GM19328 (cell line): ENCODE data around the gene ZBTB18.

Source experiments
- ATAC-seq: cut with Tn5 transposase; IDR thresholded peaks from one replicate; pipeline ENCODE4 v1.9.1; 2021; ENCODE audit warnings: mild to moderate bottlenecking, moderate library complexity; ENCODE audit not compliant: unreplicated experiment

Gene ZBTB18

DNA sequence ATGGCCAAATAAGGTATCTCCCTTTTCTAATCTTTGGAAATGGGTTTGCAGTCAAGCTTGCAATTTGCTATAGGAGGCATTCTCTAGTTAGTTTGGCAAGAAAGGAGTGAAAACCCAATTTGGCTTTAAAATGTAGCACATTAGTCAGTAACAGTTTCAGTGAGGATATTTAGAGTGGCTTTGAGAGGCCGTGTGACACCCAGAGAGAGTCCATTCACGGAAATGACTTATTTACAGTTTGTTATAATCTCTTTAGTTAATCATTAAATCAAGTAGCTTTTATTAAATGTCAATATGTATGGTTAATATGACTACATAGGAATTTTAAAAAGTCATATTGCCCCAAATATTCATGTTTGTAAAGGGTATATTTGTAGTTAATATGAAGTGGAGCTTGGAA, 9.6 kb downstream of the ZBTB18 start:
- no peak for ATAC-seq

DNA sequence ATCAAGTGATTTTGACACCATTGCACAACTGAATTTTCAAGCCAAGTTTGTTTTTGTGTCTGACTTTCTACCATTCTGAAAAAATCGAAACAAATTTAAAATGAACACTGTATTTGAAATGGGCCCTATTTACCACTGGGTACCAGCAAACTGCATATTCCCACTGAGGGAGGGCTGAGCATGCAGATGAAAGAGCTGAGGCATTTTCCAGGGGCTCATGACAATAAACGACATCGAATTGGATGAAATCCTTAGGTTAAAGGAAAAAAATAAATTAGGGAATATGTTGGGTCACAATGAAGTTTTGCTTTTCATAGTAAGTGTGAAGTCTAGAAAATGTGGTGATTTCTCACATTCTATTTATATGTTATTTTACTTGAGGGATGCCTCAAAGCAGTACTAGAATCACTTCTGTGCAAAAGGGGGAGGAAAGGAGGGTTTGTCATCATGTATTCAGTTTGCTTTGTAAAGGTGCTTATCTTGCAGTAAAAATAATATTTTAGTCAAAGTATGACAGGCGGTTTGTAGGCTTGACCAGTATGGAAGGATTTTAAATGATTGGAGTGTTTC, 11.2 kb downstream of the ZBTB18 start:
- ATAC-seq = no peak

DNA sequence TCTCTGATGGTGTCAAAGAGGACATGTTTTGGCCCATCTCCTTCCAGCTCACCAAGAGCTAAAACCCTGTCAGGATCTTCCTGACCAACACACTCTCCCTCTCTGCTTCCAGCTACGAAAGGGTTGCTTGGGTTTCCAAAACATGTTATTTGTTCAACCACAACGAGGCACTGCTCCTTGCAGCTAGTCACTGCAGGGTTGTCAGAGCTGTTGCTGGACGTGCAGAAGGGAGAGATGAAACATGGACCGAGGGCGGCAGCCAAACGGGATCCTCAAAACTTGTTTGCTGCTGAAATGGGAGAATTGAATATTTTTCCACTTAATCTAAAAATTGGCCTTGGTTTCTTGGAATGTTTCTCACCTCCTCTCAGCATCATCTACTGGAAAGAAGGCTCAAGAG, 12.4 kb downstream of the ZBTB18 start:
- no peak for ATAC-seq

DNA sequence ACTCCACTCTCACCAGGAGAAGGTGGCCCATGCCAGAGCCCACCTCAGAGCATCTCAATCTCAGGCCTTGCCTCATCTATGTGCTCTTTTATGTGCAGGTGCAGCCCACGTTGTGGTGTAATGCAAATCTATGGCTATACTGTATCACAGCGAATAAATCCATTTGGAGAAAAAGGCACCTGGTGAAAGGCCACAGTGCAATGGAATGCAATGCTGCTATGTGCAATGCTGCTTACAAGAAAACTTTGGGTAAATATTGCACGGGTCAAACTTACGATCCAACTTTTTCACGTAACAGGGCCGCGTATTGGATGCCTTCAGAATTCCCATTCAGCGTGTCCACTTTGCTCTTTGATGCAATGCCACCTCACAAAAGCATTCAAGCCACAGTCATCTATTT, 13.5 kb downstream of the ZBTB18 start:
- no peak for ATAC-seq

DNA sequence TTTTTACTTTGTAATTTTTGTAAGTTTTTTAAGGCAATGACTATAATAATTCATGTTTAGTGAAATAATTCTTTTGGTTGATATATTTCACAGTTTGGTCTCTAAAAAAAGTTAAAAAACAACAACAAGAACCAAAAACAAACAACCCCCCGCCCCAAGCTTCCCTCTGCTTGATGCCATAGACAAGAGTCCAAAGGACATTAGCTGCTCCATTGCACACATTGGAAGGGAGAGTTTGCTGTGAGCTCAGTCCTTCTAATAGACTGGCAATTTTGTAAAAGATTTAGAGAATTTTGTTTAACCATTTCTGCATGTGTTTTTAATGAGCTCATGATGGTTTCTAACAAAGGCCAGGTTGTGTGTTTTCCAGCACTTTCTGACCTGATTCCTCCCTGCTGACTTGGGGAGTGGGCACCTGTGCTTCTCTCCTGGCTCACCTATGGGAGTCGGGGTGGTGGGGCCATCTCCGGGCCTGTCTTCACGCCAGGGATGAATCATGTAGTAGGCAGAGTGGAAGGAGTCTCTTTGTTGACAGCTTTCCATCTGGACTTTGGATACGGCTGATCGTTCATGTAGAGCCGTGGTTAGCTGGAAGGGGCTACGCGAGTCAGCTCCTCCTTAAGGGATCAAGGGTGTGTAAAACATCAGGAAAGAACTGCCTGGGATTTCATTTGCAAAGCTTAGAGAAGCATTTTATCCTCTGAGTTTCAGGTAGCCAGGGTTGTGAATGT, 14.1 kb downstream of the ZBTB18 start:
- ATAC-seq = no peak

DNA sequence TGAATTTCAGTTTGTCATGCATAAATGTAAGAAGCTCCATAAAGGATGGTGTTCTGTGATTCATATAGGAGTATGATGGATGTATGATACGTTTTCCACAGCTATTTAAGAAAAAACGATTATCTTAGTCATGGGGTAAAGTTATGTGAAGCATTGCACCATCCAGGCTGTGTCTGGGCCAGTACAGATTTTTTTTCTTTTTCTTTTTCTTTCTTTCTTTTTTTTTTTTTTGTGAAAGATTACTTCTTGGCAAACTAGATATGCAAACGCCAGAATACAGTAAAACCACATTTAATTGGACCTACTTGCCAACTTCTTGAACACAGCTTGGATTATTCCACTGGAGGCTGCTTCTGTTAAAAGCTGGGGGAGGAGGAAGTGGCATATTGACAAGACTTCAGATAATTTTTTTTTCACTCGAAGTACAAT, 14.9 kb downstream of the ZBTB18 start:
- no peak for ATAC-seq

DNA sequence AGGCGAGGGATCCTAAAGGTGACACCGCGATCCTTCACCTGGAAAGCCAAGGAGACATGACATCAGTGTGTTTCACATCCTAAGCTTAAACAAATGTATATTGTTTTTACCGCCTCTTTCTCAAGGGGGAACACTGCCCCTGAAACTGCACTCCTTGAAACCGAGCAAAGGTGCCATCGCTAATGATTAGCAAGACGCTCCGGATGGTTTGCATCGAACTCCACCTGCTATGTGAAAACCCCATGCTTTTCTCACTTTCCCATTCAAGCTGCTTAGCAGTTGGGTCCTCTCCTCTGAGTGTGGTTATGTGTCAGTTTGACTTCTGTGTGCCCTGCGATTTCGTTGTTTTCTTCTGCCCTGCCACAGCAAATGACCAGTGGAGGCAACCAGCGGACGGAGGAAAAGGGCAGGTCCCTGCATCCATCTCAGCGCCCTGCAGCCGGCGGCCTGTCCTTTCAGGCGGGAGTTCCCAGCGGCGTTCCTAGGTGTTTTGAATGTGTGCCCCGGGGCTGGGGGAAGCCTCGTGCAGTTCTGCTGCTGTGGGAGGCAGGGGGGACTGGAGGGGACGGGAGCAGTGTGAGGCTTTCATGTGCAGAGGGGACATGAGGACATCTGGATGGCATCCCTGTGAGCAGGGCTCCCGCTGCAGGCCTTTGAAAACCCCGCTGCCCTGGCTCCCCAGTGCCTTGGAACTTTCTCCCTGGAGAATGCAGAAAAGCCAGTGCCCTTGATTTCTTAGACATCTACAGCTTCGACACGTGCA, 16.1 kb downstream of the ZBTB18 start:
- no peak for ATAC-seq

DNA sequence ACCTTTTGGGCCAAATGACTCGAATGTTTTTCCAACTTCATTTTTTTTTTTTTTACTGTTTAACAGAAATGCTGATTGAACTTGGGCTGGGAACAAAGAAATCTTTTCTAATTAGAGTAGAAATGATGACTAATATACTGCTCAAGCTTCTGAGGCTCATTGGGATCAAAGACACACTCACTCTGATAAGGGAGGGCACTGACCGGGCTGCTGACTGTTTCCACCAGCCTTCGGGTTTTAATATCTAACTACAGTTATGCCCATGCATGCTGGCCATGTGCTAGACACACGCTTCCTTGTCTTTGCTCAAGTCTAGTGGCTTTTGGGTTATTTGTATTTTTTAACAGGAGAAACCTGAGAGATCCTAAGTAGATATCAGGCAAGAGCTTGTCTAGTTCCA, 16.8 kb downstream of the ZBTB18 start:
- no peak for ATAC-seq

DNA sequence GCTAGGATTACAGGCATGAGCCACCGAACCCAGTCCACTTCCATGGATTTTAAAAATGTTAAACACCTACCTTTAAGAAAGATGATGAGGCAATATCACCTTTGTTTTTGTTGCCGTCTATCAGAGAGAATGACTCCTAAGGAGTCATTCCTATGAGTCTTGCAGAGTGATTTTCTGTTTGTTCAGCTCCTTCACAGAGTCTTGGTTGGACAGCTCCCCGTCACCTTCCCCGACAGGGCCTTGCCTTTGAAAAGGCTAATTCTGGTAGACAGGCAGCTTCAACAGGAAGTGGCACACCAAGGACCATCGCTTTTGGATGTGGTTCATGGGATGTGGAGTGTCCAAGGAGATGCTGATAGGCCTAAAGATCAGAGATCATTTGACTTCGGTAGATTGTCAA, 17.5 kb downstream of the ZBTB18 start:
- no peak for ATAC-seq

DNA sequence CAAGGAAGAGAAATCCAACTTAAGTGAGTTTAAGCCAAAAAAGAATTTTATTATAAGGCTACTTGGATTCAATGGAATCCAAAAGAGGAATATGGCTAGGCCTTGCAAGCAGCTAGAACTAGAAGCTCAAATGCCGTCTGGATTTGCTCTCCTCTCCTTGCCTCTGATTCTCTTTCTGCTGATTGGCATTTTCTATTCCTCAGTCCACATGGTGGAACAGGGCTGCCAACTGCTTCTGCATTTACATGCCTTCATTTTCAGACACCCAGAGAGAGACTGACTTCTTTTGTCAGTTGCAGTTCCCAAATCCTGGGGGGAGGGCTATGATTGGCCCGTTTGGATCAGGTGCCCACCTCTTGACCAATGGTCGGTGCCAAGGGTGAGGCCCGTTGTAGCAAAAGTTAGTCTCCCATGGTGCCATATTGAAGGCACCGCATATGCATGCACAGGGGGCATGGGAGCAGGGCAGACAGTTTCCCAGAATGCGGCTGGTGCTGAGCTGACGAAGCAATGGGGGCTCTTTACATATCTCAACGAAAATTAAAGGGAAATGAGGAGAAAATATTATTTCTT, 18.3 kb downstream of the ZBTB18 start:
- no peak for ATAC-seq

DNA sequence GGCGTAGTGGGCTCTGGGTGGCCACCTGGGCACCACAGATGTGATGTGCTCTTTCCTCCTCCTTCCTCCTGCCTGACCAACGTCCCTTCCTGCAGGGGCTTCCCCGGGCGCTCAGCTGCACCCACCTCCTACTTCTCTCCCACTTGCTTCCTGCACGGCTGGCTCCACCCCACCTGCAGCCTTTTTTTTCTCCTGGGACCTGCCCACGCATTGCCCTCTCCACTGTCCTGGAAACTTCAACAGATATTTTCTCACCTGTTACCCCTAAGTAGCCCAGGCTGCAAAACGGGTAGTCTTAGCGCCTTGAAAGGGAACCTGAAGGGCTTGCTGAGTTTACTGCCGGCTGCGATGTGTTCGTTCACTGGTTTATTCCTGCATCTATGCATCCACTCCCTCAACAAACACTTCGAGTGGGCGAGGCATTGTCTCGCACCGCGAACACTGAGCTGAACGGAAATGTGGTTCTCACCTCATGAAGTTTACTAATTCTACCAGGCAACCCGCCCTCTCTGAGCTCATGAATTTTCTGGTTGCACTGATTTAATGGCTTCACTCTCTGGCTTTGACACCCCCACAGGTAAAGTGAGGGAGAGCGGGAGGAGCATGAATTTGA, 23.6 kb downstream of the ZBTB18 start:
- ATAC-seq = peak; percentile 66

DNA sequence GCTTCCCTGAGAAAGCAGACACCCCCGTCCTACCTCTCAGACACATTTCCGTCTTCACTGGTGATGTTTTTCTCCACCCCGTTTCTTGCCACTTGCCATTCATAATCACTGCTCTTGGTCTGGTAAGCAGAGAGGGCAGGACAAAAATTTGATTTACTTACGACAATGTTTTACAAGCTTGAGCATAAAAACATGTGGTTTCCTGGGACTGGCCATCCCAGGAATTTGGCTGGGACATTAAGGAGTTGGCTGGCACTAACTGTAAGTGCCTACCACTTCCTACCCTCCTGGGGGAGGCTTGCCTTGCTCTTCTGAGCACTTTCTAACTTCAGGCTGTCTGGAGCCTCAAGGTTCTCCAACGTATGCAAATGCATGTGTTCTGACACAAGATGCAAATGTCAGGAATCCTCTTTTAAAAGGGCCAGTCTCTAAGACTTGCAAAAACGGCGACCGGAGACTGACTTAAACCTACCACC, 24.2 kb downstream of the ZBTB18 start:
- peak; percentile 8 for ATAC-seq

DNA sequence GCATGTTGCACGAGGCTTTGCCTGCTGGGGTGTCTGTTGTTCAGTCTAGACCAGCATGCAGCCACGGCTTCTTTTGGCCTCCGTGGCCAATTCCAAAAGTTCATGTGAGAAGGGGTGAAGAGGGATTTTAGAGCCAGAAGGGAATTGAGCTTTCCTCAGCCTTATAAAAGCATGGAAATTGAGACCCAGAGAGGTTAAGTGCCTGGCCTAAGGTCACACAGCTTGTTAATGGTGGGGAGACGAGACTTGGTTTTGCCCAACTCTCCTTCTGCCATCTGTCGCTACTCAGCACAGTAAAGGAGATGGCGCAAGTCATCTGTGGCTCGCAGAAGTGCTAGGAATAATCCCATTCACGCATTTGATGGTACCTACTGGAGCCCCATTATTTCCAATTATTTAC, 25.7 kb downstream of the ZBTB18 start:
- ATAC-seq = no peak

DNA sequence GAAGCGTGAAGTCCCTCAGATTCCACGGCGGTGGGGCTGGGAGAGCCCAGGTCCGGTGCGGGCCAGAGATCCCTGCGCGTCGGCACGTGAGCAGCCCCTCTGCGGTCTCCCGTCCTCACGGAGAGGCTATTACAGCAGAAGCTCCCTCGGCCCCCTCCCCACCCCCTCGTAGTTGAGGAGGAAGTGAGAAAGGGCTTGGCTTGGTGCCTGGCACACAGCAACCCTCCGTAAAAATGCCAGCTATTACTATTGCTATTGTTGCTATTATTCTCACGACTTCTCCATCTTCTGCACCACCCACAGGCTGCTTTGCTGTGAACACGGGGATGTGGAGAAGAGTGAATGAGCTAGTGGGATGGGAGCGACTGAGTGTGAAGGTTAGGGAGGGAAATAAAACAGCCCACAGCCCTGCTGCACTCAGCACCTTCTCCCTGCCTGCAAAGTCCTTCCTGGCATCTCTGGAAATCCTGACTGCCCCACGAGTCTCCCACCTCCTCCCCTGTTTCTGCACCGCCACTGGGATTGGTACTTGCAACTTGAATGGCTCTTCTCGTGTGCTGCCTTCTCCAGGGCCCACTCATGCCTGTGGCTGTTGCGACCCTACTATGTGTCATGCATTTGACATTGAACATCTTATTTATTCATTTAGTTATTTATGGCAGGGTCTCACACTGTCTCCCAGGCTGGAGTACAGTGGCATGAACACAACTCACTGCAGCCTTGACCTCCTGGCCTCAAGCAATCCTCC, 26.6 kb downstream of the ZBTB18 start:
- no peak for ATAC-seq

DNA sequence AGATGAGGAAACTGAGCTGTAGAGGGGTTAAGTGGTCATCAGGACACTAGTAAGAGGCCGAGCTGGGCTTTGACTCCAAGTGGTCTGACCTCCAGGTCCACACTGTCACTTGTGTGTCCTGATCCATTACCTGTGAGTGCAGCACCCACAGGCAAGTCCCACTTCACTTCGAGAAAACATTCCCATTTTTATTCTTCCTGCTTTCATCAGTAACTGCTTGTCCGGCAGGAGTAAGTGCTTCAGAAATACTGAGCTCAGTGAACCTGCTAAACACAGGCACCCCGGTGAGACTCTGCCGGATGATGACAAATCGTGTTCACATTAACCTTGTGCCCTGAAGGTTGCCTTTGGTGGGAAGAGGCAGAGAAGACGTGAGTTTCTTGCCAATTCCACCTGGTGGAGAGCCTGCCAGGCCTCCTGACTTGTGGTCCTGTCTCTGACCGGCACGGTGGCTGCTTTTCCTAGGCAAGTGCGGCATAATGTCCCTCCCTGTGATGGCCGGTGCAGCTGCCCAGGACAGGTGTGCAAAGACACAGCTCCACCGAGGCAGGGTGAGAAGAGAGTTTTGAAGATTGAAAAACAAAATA, 29.4 kb downstream of the ZBTB18 start:
- ATAC-seq = no peak

DNA sequence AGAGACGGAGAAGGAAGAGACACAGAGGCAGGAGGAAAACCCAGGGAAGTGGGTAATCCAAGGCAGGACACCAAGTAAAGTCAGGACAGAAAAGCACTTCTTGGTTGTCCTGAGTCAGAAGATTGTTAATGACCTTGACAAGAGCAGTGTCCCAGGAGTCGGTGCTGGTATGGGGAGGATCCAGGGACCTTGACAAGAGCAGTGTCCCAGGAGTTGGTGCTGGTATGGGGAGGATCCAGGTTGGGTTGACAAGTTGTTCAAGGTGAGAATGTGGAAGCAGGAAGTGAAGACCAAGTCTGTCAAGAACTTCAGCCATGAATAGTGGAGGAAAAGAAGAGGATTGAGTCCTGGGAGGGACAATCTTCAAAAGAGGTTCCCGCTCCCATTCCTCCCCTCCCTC, 31.9 kb downstream of the ZBTB18 start:
- ATAC-seq = no peak

DNA sequence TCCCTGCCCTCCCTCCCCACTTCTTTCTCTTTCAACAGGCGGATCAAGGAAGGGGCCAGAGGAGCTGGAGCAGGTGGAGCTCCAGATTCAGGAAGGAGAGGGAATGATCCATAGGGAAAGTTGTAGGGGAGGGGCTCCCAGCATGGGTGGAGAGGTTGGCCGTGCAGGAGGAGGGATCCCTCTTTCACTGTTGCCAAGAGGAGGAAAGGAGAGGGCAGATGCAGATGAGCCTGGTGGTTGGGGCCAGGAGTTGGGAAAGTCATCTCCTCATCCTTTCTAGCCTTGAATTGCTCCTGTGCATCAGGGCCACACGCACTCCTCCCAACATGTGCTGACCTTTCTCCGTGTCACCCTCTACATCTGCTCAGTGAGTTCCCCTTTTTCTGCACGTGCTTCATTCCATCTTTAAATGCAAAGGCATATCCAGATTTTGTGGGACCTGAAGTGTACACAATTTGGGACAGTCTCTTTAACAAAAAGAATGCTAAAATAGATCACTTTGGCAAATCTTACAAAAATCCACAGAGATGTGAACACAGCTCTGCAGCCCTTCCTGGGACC, 32.4 kb downstream of the ZBTB18 start:
- no peak for ATAC-seq

DNA sequence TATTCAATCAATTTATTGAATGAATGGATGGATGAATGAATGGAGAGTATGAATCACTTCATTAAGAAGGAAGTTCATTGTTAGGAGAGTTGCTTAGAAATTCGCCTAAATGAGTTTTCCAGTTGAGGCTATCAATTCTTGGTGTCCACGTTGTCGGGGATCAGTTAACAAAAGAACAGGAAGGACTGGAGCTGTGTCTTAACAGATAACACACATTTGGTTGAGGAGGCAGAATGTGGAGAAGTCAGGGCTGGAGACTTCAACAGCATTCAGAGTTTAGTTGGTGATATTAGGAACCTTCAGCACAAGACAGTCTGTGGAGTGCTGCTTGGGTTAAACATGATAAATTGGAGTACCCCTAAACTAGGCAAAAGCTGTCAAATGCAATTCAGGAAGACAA, 33.7 kb downstream of the ZBTB18 start:
- no peak for ATAC-seq

DNA sequence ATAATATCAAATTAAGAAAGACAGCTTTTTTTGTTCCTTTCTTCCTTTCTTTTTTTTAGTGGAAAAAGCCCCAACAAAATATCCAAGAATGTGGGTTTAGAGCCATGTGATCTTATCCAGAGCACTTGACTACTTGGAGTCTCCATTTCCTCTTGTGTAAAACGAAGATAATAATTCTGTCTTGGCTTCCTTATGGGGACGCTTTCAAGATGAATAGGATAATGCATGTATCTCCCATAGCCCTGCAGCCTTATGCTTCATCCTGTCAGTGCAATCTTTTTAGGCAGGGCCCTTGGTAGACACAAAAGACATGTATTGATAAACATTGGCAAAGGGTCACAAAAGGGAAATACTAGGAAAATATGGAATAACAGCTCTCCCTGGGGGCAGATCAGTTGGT, 34.8 kb downstream of the ZBTB18 start:
- ATAC-seq = no peak

DNA sequence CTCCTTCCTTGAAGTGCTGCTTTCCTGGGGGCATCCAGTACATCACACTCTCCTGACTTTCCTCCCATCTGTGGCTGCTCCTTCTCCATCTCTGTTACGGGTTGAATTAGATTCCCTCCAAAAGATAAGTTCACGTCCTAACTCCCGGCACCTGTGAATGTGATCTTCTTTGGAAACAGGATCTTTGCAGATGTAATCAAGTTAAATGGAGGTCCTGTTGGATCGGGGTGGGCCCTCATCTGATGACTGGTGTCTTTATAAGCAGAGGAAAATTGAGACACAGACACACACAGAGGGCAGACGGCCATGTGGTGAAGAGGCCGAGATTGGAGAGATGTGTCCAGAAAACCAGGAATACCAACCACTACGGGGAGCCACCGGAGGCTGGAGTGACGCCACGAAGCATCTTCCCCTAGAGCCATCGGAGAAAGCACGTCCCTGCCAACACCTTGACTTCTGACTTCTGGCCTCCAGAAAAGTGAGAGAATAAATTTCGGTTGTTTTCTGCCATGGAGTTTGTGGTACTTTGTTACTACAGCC, 36.0 kb downstream of the ZBTB18 start:
- no peak for ATAC-seq
